HEK293T (cell line): ENCODE results near the gene MYZAP.

Source experiments
- ARNT ChIP-seq: fragments of 450-650 bp; IDR thresholded peaks from 2 replicates; pipeline ENCODE4 v1.6.1; 2017; ENCODE audit warnings: mild to moderate bottlenecking
- ELF4 ChIP-seq: fragments of 450-650 bp; IDR thresholded peaks from 2 replicates; pipeline ENCODE4 v1.6.1; 2017; ENCODE audit warnings: antibody characterized with exemption
- FOXA1 ChIP-seq: fragments of 450-650 bp; IDR thresholded peaks from 2 replicates; pipeline ENCODE4 v1.6.1; 2016; ENCODE audit warnings: mild to moderate bottlenecking
- FOXK2 ChIP-seq: fragments of 450-650 bp; IDR thresholded peaks from 2 replicates; pipeline ENCODE4 v1.6.1; 2016; ENCODE audit warnings: mild to moderate bottlenecking
- FOXM1 ChIP-seq: fragments of 450-650 bp; IDR thresholded peaks from 2 replicates; pipeline ENCODE4 v1.6.1; 2017; ENCODE audit warnings: mild to moderate bottlenecking, borderline replicate concordance
- L3MBTL2 ChIP-seq: fragments of 450-650 bp; conservative IDR thresholded peaks from 2 replicates; pipeline ENCODE4 v1.6.1; 2016; ENCODE audit warnings: mild to moderate bottlenecking
- PKNOX1 ChIP-seq: fragments of 450-650 bp; IDR thresholded peaks from 2 replicates; pipeline ENCODE4 v1.6.1; 2016
- SP1 ChIP-seq: fragments of 450-650 bp; IDR thresholded peaks from 2 replicates; pipeline ENCODE4 v1.6.1; 2017
- SUZ12 ChIP-seq: fragments of 450-650 bp; IDR thresholded peaks from 2 replicates; pipeline ENCODE4 v1.6.1; 2016; ENCODE audit warnings: mild to moderate bottlenecking

DNA sequence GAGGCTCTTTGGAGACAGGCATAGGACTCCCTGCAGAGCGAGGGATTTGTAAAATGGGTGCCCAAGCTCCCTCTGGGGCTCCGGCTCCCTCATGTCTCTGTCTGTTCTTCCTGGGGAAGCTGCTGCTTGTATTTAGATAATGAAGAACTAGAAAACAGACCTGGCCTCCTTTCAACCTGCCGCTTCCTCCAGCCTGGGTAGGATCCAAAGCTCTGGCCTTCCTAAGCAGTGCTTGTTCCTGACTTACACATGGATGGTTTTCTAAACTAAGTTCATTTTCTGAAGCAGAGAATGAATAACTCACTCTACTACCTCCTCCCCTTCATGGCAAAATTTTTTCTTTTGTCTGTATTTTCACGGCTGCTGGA lies 36.9 kb upstream of the MYZAP start:
- no peak for TF ChIP-seq SP1
- TF ChIP-seq FOXK2, result no peak
- no peak for TF ChIP-seq FOXA1
- no peak for TF ChIP-seq PKNOX1
- TF ChIP-seq ARNT, result no peak
- no peak for TF ChIP-seq FOXM1
- TF ChIP-seq ELF4, result no peak
- no peak for TF ChIP-seq L3MBTL2
- no peak for TF ChIP-seq SUZ12
